K562 (cell line): ENCODE data around the gene ZNF83. TPM values are rescaled to one million over a fixed set of nuclear protein-coding genes. Genes with fewer than 3 reads are reported as not detected.

Experiments
- ATAC-seq: fragments of 200-7000 bp; cut with Tn5 transposase; 3 replicates; pipeline ENCODE4 v1.9.1; 2020; ENCODE audit warnings: moderate library complexity
- BruUV-seq: library from RNA; stranded (reverse); fragments of 400-500 nt; replicated peaks from 2 replicates; lab custom pipeline; 2021; lab: Mats Ljungman, UMichigan
- CTCF ChIA-PET: fragments of 300-600 bp; formaldehyde crosslinking; extraction: SDS; loops from one replicate; lab custom pipeline; 2021; ENCODE audit warnings: low intra/inter-chr PET ratio; lab: Yijun Ruan, JAX
- POLR2A ChIA-PET: fragments of 300-600, 350-650 bp; sonication (Branson Sonifier 250); formaldehyde crosslinking; extraction: SDS; loops from one replicate; lab custom pipeline; 2021; ENCODE audit warnings: antibody characterized with exemption, inconsistent platforms; lab: Yijun Ruan, JAX
- DNase-seq, 4 experiments: peaks; one replicate each; pipeline versions ENCODE4 v3.0.0 to v3.0.0-alpha.2; 2011 to 2018; ENCODE audit warnings: low spot score in 3 of 4, mixed read lengths in 3 of 4; ENCODE audit errors: extremely low read depth in 1 of 4
- FAIRE-seq: peaks from 2 replicates; lab custom pipeline; 2011; peaks lifted over from hg19 to GRCh38; lab: Jason Lieb, UNC
- H2AFZ ChIP-seq: 2 replicates; pipeline ENCODE4 v1.6.0; 2011; ENCODE audit warnings: low read depth, low read length, control low read depth, inconsistent platforms
- H3K27ac ChIP-seq: fragments of 200-600 bp; 3 replicates; pipeline ENCODE4 v1.8.0; 2011; ENCODE audit warnings: low read depth, mild to moderate bottlenecking, control low read depth, inconsistent platforms, low read length, moderate library complexity, mixed read lengths; ENCODE audit errors: extremely low read depth
- H3K27me3 ChIP-seq, 2 experiments: fragments of 300-600 bp in 1 of 2; 2 replicates in 1 of 2; 3 replicates in 1 of 2; pipeline versions ENCODE4 v1.6.0 to v1.8.0; 2011; ENCODE audit warnings: inconsistent platforms in 2 of 2, low read length in 2 of 2, mild to moderate bottlenecking in 1 of 2, mixed read lengths in 1 of 2, moderate library complexity in 1 of 2; ENCODE audit not compliant: control insufficient read depth in 2 of 2, insufficient read depth in 2 of 2
- H3K36me3 ChIP-seq: fragments of 300-600 bp; 3 replicates; pipeline ENCODE4 v1.8.0; 2011; ENCODE audit warnings: mild to moderate bottlenecking, low read length, inconsistent platforms; ENCODE audit not compliant: control insufficient read depth, insufficient read depth
- H3K4me1 ChIP-seq, 2 experiments: fragments of 200-600 bp in 1 of 2; replicated peaks in 1 of 2; 2 replicates in 1 of 2; 3 replicates in 1 of 2; pipeline versions ENCODE4 v1.5.1 to v1.8.0; 2011; ENCODE audit warnings: inconsistent platforms in 2 of 2, low read length in 2 of 2, mild to moderate bottlenecking in 1 of 2, mixed read lengths in 1 of 2, moderate library complexity in 1 of 2; ENCODE audit not compliant: control insufficient read depth in 2 of 2, insufficient read depth in 2 of 2
- H3K4me2 ChIP-seq: 2 replicates; pipeline ENCODE4 v1.6.1; 2011; ENCODE audit warnings: low read length, control low read depth, inconsistent platforms, mixed read lengths; ENCODE audit not compliant: insufficient read depth
- H3K4me3 ChIP-seq: fragments of 200-600 bp; sonication (generic), shearing (Covaris generic); 2 replicates; pipeline ENCODE4 v1.5.1; 2016; ENCODE audit warnings: control low read depth, inconsistent platforms
- H3K79me2 ChIP-seq: fragments of 200-600 bp; 3 replicates; pipeline ENCODE4 v1.8.0; 2011; ENCODE audit warnings: low read length, inconsistent platforms; ENCODE audit not compliant: control insufficient read depth, insufficient read depth
- H3K9ac ChIP-seq, 2 experiments: 2 replicates each; pipeline versions ENCODE4 v1.6.0 to v1.6.1; 2011; ENCODE audit warnings: low read depth in 2 of 2, low read length in 2 of 2, control low read depth in 1 of 2, inconsistent platforms in 1 of 2, mild to moderate bottlenecking in 1 of 2, mixed read lengths in 1 of 2; ENCODE audit not compliant: insufficient read depth in 1 of 2
- H3K9me1 ChIP-seq: one replicate; pipeline ENCODE4 v1.6.0; 2011; ENCODE audit warnings: inconsistent platforms, mild to moderate bottlenecking, low read length, moderate library complexity; ENCODE audit not compliant: control insufficient read depth, insufficient read depth
- H3K9me3 ChIP-seq: replicated peaks from 2 replicates; pipeline ENCODE4 v1.5.1; 2011; ENCODE audit warnings: low read depth, low read length, inconsistent platforms; ENCODE audit not compliant: control insufficient read depth, insufficient read depth
- H4K20me1 ChIP-seq: replicated peaks from 2 replicates; pipeline ENCODE4 v1.6.1; 2011; ENCODE audit warnings: low read length, inconsistent platforms, mixed read lengths; ENCODE audit not compliant: control insufficient read depth, insufficient read depth
- BCLAF1 ChIP-seq, 2 experiments: fragments of 450-650 bp in 1 of 2; IDR thresholded peaks; 2 replicates each; pipeline ENCODE4 v1.6.1; 2011 to 2017; ENCODE audit warnings: low read depth in 2 of 2, antibody characterized with exemption in 1 of 2, borderline replicate concordance in 1 of 2, low read length in 1 of 2, mild to moderate bottlenecking in 1 of 2, mixed read lengths in 1 of 2; ENCODE audit not compliant: control insufficient read depth in 1 of 2
- CBX2 ChIP-seq: fragments of 200-600 bp; sonication (generic); IDR thresholded peaks from one replicate; pipeline ENCODE4 v1.6.1; 2012; ENCODE audit warnings: mild to moderate bottlenecking, low read length, inconsistent platforms; ENCODE audit not compliant: insufficient read depth, poor library complexity, severe bottlenecking
- ETV6 ChIP-seq, 3 experiments: fragments of 150-350 bp in 1 of 3; sonication (generic) in 1 of 3; formaldehyde crosslinking in 1 of 3; IDR thresholded peaks; 2 replicates each; pipeline versions ENCODE4 v1.6.1 to v1.8.0; 2014 to 2022; ENCODE audit warnings: borderline replicate concordance in 2 of 3, low read depth in 2 of 3, antibody characterized with exemption in 1 of 3, low read length in 1 of 3, mild to moderate bottlenecking in 1 of 3, missing genetic modification reagents in 1 of 3
- FOSL1 ChIP-seq: fragments of 200-800 bp; sonication (Bioruptor generic); conservative IDR thresholded peaks from 2 replicates; pipeline ENCODE4 v1.6.1; 2016; ENCODE audit warnings: missing genetic modification characterization, missing compliant biosample characterization
- MYBL2 ChIP-seq, 2 experiments: fragments of 450-650 bp in 1 of 2; sonication (generic) in 1 of 2; formaldehyde crosslinking in 1 of 2; IDR thresholded peaks; 2 replicates each; pipeline versions ENCODE4 v1.6.1 to v1.8.1; 2017 to 2022; ENCODE audit warnings: borderline replicate concordance in 1 of 2, inconsistent platforms in 1 of 2, low read depth in 1 of 2, mild to moderate bottlenecking in 1 of 2, missing genetic modification reagents in 1 of 2, moderate library complexity in 1 of 2
- PHB ChIP-seq: fragments of 250-450 bp; sonication (Bioruptor Pico); IDR thresholded peaks from 2 replicates; pipeline ENCODE4 v1.5.0; 2021
- PRMT5 ChIP-seq: sonication (generic); formaldehyde crosslinking; IDR thresholded peaks from 2 replicates; pipeline ENCODE4 v1.5.0; 2020; ENCODE audit warnings: missing genetic modification reagents
- TAF7 ChIP-seq: fragments of 450-650 bp; IDR thresholded peaks from 2 replicates; pipeline ENCODE4 v1.6.1; 2016; ENCODE audit warnings: missing genetic modification characterization, missing compliant biosample characterization
- TEAD1 ChIP-seq, 2 experiments: fragments of 450-650 bp in 1 of 2; sonication (generic) in 1 of 2; formaldehyde crosslinking; IDR thresholded peaks; 2 replicates each; pipeline versions ENCODE4 v1.4.0 to v1.8.0; 2020 to 2022; ENCODE audit warnings: mild to moderate bottlenecking in 2 of 2, missing genetic modification reagents in 1 of 2
- TOE1 ChIP-seq, 2 experiments: fragments of 450-650 bp in 1 of 2; sonication (generic) in 1 of 2; formaldehyde crosslinking in 1 of 2; IDR thresholded peaks; 2 replicates each; pipeline versions ENCODE4 v1.7.1 to v1.8.0; 2016 to 2022; ENCODE audit warnings: borderline replicate concordance in 2 of 2, mild to moderate bottlenecking in 2 of 2, antibody characterized with exemption in 1 of 2, inconsistent platforms in 1 of 2, low read depth in 1 of 2, missing genetic modification reagents in 1 of 2, moderate library complexity in 1 of 2
- XRCC5 ChIP-seq: fragments of 200-400 bp; formaldehyde crosslinking; IDR thresholded peaks from 2 replicates; pipeline ENCODE4 v1.6.1; 2017; ENCODE audit warnings: low read depth, mild to moderate bottlenecking, low read length
- ZHX1 ChIP-seq: fragments of 150-350 bp; conservative IDR thresholded peaks from 2 replicates; pipeline ENCODE4 v1.6.1; 2014; ENCODE audit warnings: low read length
- ZNF133 ChIP-seq: fragments of 250-450 bp; sonication (Bioruptor Pico); IDR thresholded peaks from 2 replicates; pipeline ENCODE4 v1.4.0; 2020; ENCODE audit warnings: mild to moderate bottlenecking
- ZNF354B ChIP-seq: fragments of 250-450 bp; sonication (Bioruptor Pico); IDR thresholded peaks from 2 replicates; pipeline ENCODE4 v1.4.0; 2020
- WGBS: fragments of 100-300 bp; shearing (Covaris generic); methylation state at CpG from one replicate; pipeline ENCODE4 v1.1.6; 2016; ENCODE audit warnings: low coverage, mixed read lengths; ENCODE audit not compliant: insufficient coverage; ENCODE audit errors: missing lambda C conversion rate; 5-methylcytosine and 5-hydroxymethylcytosine counted together
- in situ Hi-C: fragments of 300-500 bp; cut with MboI; formaldehyde crosslinking; loops from 4 replicates; pipeline ENCODE4 v1.15.0; 2018; ENCODE audit warnings: inconsistent platforms, mixed read lengths
- intact Hi-C: fragments of 100-400 bp; cut with micrococcal nuclease; formaldehyde crosslinking; loops from 2 replicates; pipeline ENCODE4 v1.14.2; 2022
- polyA plus RNA-seq, 8 experiments: library from polyadenylated mRNA; depleted of rRNA in 4 of 8; stranded (reverse) in 5 of 8; unstranded in 3 of 8; fragments of >200 nt; fragmentation: Nextera tagmentation in 2 of 8; fragmentation: Illumina TruSeq in 1 of 8; extraction: Ambion mirVana in 2 of 8; extraction: Trizol in 1 of 8; gene quantifications; 2 replicates each; pipeline versions ENCODE4 v1.2.1 to v1.2.3, GENCODE V29; 2011 to 2014; ENCODE audit warnings: inconsistent platforms in 1 of 8, missing spikeins in 1 of 8
- total RNA-seq, 7 experiments: library from RNA; depleted of rRNA in 6 of 7; stranded (reverse); fragments of >200 nt in 6 of 7; fragmentation: Illumina TruSeq in 2 of 7; extraction: Trizol in 2 of 7; gene quantifications; 2 replicates each; pipeline versions ENCODE4 v1.2.1 to v1.2.3, GENCODE V29; 2011 to 2021; ENCODE audit warnings: low replicate concordance in 1 of 7

Gene ZNF83
- total and polyA plus RNA-seq, 9 of the 15 experiments (the other 6 are each of a cell fraction or from before 2014, with no cell fraction given) = 18.6 to 74.3 (median 51.9) TPM

- CTCF ChIA-PET = no interaction called here
- H3K36me3 ChIP-seq = peaks cover 16% of the 10 kb centered on the region; the same call in 2 of the 3 replicates
- TF ChIP-seq ZHX1 (no peak), PRMT5 (CRISPR knock-in tag) (no peak), CBX2 (no peak), FOSL1 (tag) (no peak), TEAD1 (CRISPR knock-in tag; IDR thresholded peaks at IDR 0.05) (no peak), PHB (CRISPR knock-in tag) (no peak), TOE1 (IDR thresholded peaks at IDR 0.05; ENCODE audit: borderline replicate concordance) (no peak), TOE1 (CRISPR knock-in tag; IDR thresholded peaks at IDR 0.05; ENCODE audit: borderline replicate concordance, low read depth) (no peak), BCLAF1 (IDR thresholded peaks at IDR 0.05; ENCODE audit: borderline replicate concordance in 1 of 2, control insufficient read depth in 1 of 2, low read depth in 2 of 2, low read length in 1 of 2) (no peak), ETV6 (IDR thresholded peaks at IDR 0.05; ENCODE audit: borderline replicate concordance in 1 of 2, low read depth in 2 of 2, low read length in 1 of 2) (no peak), ETV6 (CRISPR knock-in tag; IDR thresholded peaks at IDR 0.05; ENCODE audit: borderline replicate concordance) (no peak), ZNF354B (CRISPR knock-in tag) (no peak), ZNF133 (CRISPR knock-in tag) (no peak), XRCC5 (no peak), MYBL2 (IDR thresholded peaks at IDR 0.05; ENCODE audit: low read depth) (no peak), MYBL2 (CRISPR knock-in tag; IDR thresholded peaks at IDR 0.05; ENCODE audit: borderline replicate concordance) (no peak), TAF7 (no peak)
Measured at GRCh38 chr19:52590728-52591127, 47.4 kb downstream of the ZNF83 start.

More at GRCh38 chr19:52590728-52591127, 47.4 kb downstream of the ZNF83 start:
- FAIRE-seq = no peak
- Histone ChIP-seq H3K9me1 (no peaks in the 10 kb centered on the region), H3K4me3 (no peak overlapping the region), H3K4me2 (no peak overlapping the region), H4K20me1 (no peaks in the 10 kb centered on the region), H3K79me2 (no peaks in the 10 kb centered on the region), H3K9ac (no peak overlapping the region), H3K27me3 (no peaks in the 10 kb centered on the region), H2AFZ (no peak overlapping the region), H3K9me3 (peaks cover 5% of the 10 kb centered on the region; the same call in 1 of the 2 replicates), H3K27ac (no peak overlapping the region), H3K4me1 (no peaks in the 10 kb centered on the region)
- in situ Hi-C loops = no loop called here
- DNase-seq = no peak
- intact Hi-C loops = no loop called here
- WGBS = 77% methylated on average over 5 of the region's 5 CpGs
- no TSS peak for BruUV-seq
- POLR2A ChIA-PET = no interaction called here
- ATAC-seq = no peak
